ENCODE data around the gene MYMX. TPM values are rescaled to one million over a fixed set of nuclear protein-coding genes. Genes with fewer than 3 reads are reported as not detected.

The MYMX gene
- polyA plus RNA-seq, 1 experiment = not detected

GRCh38 chr6:44224965-44225305, 8.2 kb downstream of the MYMX start:
- ChIA-PET CTCF (interaction anchor here (0.5 to 8.8 kb wide), 8 partner anchors 10 to 452 kb away, joined by 3 to 83 read pairs (median 4); no protein-coding TSS in a partner anchor), POLR2A (interaction anchor here (0.7 to 0.8 kb wide), 2 partner anchors 72 to 451 kb away, joined by 3 to 4 read pairs; no protein-coding TSS in a partner anchor)
- no peak overlapping the region for H3K27ac ChIP-seq (ENCODE audit: low read depth, low read length)
- no peak for DNase-seq (ENCODE audit: low read depth, low spot score)
- no peaks in the 10 kb centered on the region for H3K9me3 ChIP-seq (ENCODE audit: control insufficient read depth, insufficient read depth, low read length)
- H3K27me3 ChIP-seq (ENCODE audit: control insufficient read depth, insufficient read depth, low read length) = no peaks in the 10 kb centered on the region
- TF ChIP-seq CTCF (IDR thresholded peaks at IDR 0.05; ENCODE audit: low read depth, low read length) = no peak
- H3K4me3 ChIP-seq (ENCODE audit: low read depth, low read length) = no peak overlapping the region

GRCh38 chr6:44225579-44226325, 9.0 kb downstream of the MYMX start:
- no peak for DNase-seq (ENCODE audit: low read depth, low spot score)
- H3K4me3 ChIP-seq (ENCODE audit: low read depth, low read length) = no peak overlapping the region
- CTCF ChIA-PET = interaction anchor here (0.7 to 8.8 kb wide), 3 partner anchors 9 to 453 kb away, joined by 4 to 83 read pairs (median 9); no protein-coding TSS in a partner anchor
- no peak for TF ChIP-seq CTCF (IDR thresholded peaks at IDR 0.05; ENCODE audit: low read depth, low read length)
- H3K27ac ChIP-seq (ENCODE audit: low read depth, low read length) = no peak overlapping the region
- POLR2A ChIA-PET = interaction anchor here (0.7 kb wide), 1 partner anchor 451 kb away, joined by 4 read pairs; no protein-coding TSS in a partner anchor
- no peaks in the 10 kb centered on the region for H3K9me3 ChIP-seq (ENCODE audit: control insufficient read depth, insufficient read depth, low read length)
- H3K27me3 ChIP-seq (ENCODE audit: control insufficient read depth, insufficient read depth, low read length) = no peaks in the 10 kb centered on the region

GRCh38 chr6:44226368-44227147, 9.8 kb downstream of the MYMX start:
- no peak overlapping the region for H3K4me3 ChIP-seq (ENCODE audit: low read depth, low read length)
- no peak for DNase-seq (ENCODE audit: low read depth, low spot score)
- no peaks in the 10 kb centered on the region for H3K27me3 ChIP-seq (ENCODE audit: control insufficient read depth, insufficient read depth, low read length)
- ChIA-PET CTCF (interaction anchor here (0.8 to 8.8 kb wide), 3 partner anchors 9 to 54 kb away, joined by 3 to 83 read pairs (median 4); no protein-coding TSS in a partner anchor), POLR2A (no interaction called here)
- no peak overlapping the region for H3K27ac ChIP-seq (ENCODE audit: low read depth, low read length)
- no peak for TF ChIP-seq CTCF (IDR thresholded peaks at IDR 0.05; ENCODE audit: low read depth, low read length)
- H3K9me3 ChIP-seq (ENCODE audit: control insufficient read depth, insufficient read depth, low read length) = no peaks in the 10 kb centered on the region

GRCh38 chr6:44227148-44227793, 10.5 kb downstream of the MYMX start:
- no peaks in the 10 kb centered on the region for H3K9me3 ChIP-seq (ENCODE audit: control insufficient read depth, insufficient read depth, low read length)
- no peaks in the 10 kb centered on the region for H3K27me3 ChIP-seq (ENCODE audit: control insufficient read depth, insufficient read depth, low read length)
- no peak for DNase-seq (ENCODE audit: low read depth, low spot score)
- TF ChIP-seq CTCF (IDR thresholded peaks at IDR 0.05; ENCODE audit: low read depth, low read length) = no peak
- no peak overlapping the region for H3K27ac ChIP-seq (ENCODE audit: low read depth, low read length)
- CTCF ChIA-PET = interaction anchor here (0.8 to 8.8 kb wide), 3 partner anchors 8 to 54 kb away, joined by 3 to 83 read pairs (median 4); no protein-coding TSS in a partner anchor
- POLR2A ChIA-PET = interaction anchor here (0.9 kb wide), 1 partner anchor 19 kb away, joined by 3 read pairs; the partner anchor contains the start of gene HSP90AB1
- H3K4me3 ChIP-seq (ENCODE audit: low read depth, low read length) = no peak overlapping the region

All from AG04450 (cell line).